Choroid plexus epithelial cell (primary cell): ENCODE measurements around the gene MDC1.

ENCODE experiments used
- DNase-seq: peaks from one replicate; pipeline ENCODE4 v3.0.0-alpha.2; 2010; ENCODE audit warnings: low read depth
- H3K4me3 ChIP-seq: 2 replicates; pipeline ENCODE4 v1.5.1; 2011; ENCODE audit warnings: low read depth, mild to moderate bottlenecking, control low read depth, low read length, moderate library complexity
- CTCF ChIP-seq: conservative IDR thresholded peaks from 2 replicates; pipeline ENCODE4 v1.5.1; 2011; ENCODE audit warnings: low read depth, mild to moderate bottlenecking, control low read depth, inconsistent platforms, low read length, moderate library complexity

MDC1 gene

GRCh38 chr6:30684386-30685156 lies 32.5 kb downstream of the MDC1 start:
- DNase-seq: peak; percentile 46
- no peak for TF ChIP-seq CTCF
- peak overlapping the region; percentile 89 for H3K4me3 ChIP-seq

- TF ChIP-seq CTCF: no peak
- no peak for DNase-seq
- peak overlapping the region; percentile 89 for H3K4me3 ChIP-seq
Observed at GRCh38 chr6:30683980-30684338, 33.1 kb downstream of the MDC1 start.

GRCh38 chr6:30683183-30683979 lies 33.7 kb downstream of the MDC1 start:
- no peak for DNase-seq
- TF ChIP-seq CTCF: no peak
- peak overlapping the region; percentile 89 for H3K4me3 ChIP-seq

- TF ChIP-seq CTCF: no peak
- peak; percentile 91 for DNase-seq
- H3K4me3 ChIP-seq: peak overlapping the region; percentile 89
Observed at GRCh38 chr6:30682143-30683117, 34.7 kb downstream of the MDC1 start.

GRCh38 chr6:30681766-30682142 lies 35.3 kb downstream of the MDC1 start:
- TF ChIP-seq CTCF: no peak

GRCh38 chr6:30679765-30680535 lies 37.1 kb downstream of the MDC1 start:
- no peak for DNase-seq
- no peak for TF ChIP-seq CTCF
- H3K4me3 ChIP-seq: peak overlapping the region; percentile 7

More at GRCh38 chr6:30681766-30682142, 35.3 kb downstream of the MDC1 start:
- DNase-seq: no peak
- H3K4me3 ChIP-seq: peak overlapping the region; percentile 89
